ENCODE measurements around the gene FHIT.

Gene FHIT

DNA sequence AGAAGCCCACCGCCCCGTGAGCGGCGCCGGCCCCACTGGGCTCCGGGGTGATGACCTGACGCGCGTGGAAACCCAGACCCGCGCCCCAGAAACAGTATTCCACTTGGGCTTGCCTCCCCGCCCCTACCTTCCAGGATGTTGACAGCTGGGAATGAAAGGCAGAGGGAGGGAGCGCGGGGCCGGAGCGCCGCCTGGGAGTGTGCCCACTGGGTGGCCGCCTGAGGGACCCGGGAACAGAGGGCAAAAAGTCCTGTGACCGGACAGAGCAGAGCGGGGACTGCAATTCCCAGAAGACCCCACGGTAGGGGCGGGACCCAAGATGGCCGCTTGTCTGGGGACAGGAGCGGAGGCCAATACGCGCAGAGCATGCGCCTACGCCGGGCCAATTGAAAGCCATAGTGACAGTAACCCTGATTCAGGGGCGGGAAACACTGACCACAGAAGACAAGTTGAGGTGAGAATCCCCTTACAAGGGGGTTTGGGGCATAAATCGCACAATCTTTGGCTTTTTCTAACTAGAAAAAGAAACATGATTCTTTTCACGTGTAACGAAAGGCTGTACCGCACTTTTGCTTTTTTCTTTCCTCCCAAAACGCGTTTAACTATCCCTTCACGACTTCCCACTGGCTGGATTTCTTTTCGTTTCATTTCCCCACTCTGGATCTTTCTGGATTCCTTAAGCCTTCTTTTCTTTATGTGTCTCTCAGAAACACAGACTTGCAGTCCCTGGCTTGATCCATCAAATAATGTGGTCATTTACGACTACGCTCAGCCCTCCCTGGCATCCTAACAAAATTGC is at the start of gene FHIT:
TSS of gene FHIT (minus strand) at position 279 of the 799 bp plus-strand sequence.
- no peaks in the 10 kb centered on the region for H3K36me3 ChIP-seq (ENCODE audit: control insufficient read depth, insufficient read depth, low read length, severe bottlenecking)
- peak within 1 kb of the TSS; percentile 88 for H3K9ac ChIP-seq (ENCODE audit: low read length)
- no peaks in the 10 kb centered on the region for H3K27me3 ChIP-seq (replicated peaks; ENCODE audit: control insufficient read depth, insufficient read depth, low read length)
- H3K4me3 ChIP-seq (ENCODE audit: low read length) = peak within 1 kb of the TSS; percentile 90
- DNase-seq (ENCODE audit: low read depth) = peak; percentile 96
- H3K4me1 ChIP-seq (ENCODE audit: control insufficient read depth, insufficient read depth, low read length) = peaks cover 7% of the 10 kb centered on the region
- no peaks in the 10 kb centered on the region for H3K9me3 ChIP-seq (ENCODE audit: control insufficient read depth, low read length)

DNA sequence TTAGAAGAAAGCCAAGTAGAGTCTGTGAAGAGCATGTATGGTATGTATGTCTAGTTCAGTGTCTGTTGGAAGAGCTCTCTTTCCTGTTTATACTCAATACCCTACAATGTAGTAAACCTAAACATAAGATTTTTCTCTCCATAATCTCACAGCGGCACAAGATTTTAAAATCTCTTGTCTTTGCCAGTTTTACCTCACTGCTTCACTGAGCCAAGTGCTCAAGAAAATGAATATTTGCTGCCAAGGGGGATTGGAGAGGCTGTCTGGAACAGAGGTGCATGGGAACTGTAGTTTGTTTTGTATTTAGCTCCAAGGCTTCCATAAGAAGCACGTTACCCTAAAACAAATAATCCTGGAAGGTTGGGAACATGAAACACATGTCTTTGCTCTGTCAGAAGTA is 49.5 kb upstream of the FHIT start:
- no peak for DNase-seq (ENCODE audit: low read depth)
- H3K9ac ChIP-seq (ENCODE audit: low read length) = no peak overlapping the region
- H3K36me3 ChIP-seq (ENCODE audit: control insufficient read depth, insufficient read depth, low read length, severe bottlenecking) = no peaks in the 10 kb centered on the region
- H3K27me3 ChIP-seq (replicated peaks; ENCODE audit: control insufficient read depth, insufficient read depth, low read length) = no peaks in the 10 kb centered on the region
- no peaks in the 10 kb centered on the region for H3K4me1 ChIP-seq (ENCODE audit: control insufficient read depth, insufficient read depth, low read length)
- no peaks in the 10 kb centered on the region for H3K9me3 ChIP-seq (ENCODE audit: control insufficient read depth, low read length)
- no peak overlapping the region for H3K4me3 ChIP-seq (ENCODE audit: low read length)

DNA sequence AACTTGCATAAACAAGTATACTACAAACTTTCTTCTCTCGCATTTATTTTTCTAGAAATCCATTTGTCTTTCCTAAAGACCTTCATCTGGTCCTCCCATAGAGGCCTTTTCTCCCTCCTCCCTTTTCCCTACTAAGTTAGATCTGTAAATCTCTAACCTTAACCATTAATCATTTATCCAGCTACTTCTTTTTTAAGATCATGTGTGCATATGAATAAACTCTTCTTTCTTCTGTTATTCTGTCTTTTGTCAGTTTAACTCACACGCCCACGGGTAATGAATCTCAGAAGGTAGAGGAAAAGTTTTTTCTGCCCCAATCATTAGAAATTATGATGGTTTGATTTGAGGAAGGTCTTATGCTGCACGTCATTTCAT is 48.7 kb upstream of the FHIT start:
- H3K4me3 ChIP-seq (ENCODE audit: low read length) = no peak overlapping the region
- DNase-seq (ENCODE audit: low read depth) = no peak
- no peaks in the 10 kb centered on the region for H3K9me3 ChIP-seq (ENCODE audit: control insufficient read depth, low read length)
- H3K36me3 ChIP-seq (ENCODE audit: control insufficient read depth, insufficient read depth, low read length, severe bottlenecking) = no peaks in the 10 kb centered on the region
- no peak overlapping the region for H3K9ac ChIP-seq (ENCODE audit: low read length)
- no peaks in the 10 kb centered on the region for H3K27me3 ChIP-seq (replicated peaks; ENCODE audit: control insufficient read depth, insufficient read depth, low read length)
- no peaks in the 10 kb centered on the region for H3K4me1 ChIP-seq (ENCODE audit: control insufficient read depth, insufficient read depth, low read length)

DNA sequence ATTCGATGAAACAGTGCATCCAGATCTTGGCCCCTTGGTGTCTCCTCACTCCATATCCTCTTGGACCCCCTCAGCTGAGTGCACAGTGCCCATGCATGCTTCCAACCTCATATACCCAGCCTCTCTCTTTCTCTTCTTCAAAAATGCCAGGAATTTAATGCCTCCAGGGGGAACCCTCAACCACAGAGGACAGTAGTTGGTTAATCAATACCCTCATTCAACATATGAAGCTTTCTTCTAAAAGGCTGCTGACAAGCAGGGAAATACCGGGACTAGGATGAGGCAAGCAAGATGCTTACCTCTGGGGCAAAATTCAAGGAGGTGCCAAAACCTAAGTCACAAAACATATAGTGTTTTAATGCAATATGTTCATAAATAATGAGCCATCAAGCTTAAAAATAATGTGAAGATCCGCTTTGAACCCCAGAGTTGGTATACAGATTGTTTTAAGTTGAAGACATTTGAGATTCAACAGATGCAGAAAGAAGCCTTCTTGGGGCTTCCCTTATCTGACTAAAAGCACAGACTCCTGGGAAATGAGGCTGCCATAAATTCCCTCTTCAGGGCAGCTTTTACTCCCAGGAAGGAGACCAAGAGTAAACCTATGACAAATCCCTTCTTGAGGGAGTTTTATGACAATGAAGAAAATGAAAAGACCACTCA is 48.2 kb upstream of the FHIT start:
- DNase-seq (ENCODE audit: low read depth) = no peak
- Histone ChIP-seq H3K36me3 (ENCODE audit: control insufficient read depth, insufficient read depth, low read length, severe bottlenecking) (no peaks in the 10 kb centered on the region), H3K27me3 (replicated peaks; ENCODE audit: control insufficient read depth, insufficient read depth, low read length) (no peaks in the 10 kb centered on the region), H3K4me3 (ENCODE audit: low read length) (no peak overlapping the region), H3K9me3 (ENCODE audit: control insufficient read depth, low read length) (no peaks in the 10 kb centered on the region), H3K4me1 (ENCODE audit: control insufficient read depth, insufficient read depth, low read length) (no peaks in the 10 kb centered on the region), H3K9ac (ENCODE audit: low read length) (no peak overlapping the region)

DNA sequence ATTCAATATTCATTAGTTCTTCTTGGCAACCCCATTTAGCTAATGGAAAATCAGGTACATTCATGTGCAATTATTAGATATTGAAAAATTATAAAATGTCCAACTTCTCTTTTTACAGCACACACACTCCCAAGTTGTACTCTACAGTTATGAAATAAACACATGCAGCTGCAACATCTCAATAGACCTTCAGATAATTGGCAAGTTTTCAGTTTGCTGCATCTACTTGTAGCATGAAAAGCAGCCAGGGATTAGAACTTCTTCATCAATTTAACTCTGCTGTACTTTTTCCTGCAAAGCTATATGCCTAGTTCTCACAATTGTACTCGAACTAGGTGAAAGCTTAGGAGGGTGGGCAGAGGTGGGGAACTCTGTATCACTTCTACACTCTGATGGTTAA is 46.6 kb upstream of the FHIT start:
- DNase-seq (ENCODE audit: low read depth) = no peak
- no peaks in the 10 kb centered on the region for H3K4me1 ChIP-seq (ENCODE audit: control insufficient read depth, insufficient read depth, low read length)
- no peak overlapping the region for H3K4me3 ChIP-seq (ENCODE audit: low read length)
- H3K9me3 ChIP-seq (ENCODE audit: control insufficient read depth, low read length) = no peaks in the 10 kb centered on the region
- no peaks in the 10 kb centered on the region for H3K36me3 ChIP-seq (ENCODE audit: control insufficient read depth, insufficient read depth, low read length, severe bottlenecking)
- no peaks in the 10 kb centered on the region for H3K27me3 ChIP-seq (replicated peaks; ENCODE audit: control insufficient read depth, insufficient read depth, low read length)
- H3K9ac ChIP-seq (ENCODE audit: low read length) = no peak overlapping the region

DNA sequence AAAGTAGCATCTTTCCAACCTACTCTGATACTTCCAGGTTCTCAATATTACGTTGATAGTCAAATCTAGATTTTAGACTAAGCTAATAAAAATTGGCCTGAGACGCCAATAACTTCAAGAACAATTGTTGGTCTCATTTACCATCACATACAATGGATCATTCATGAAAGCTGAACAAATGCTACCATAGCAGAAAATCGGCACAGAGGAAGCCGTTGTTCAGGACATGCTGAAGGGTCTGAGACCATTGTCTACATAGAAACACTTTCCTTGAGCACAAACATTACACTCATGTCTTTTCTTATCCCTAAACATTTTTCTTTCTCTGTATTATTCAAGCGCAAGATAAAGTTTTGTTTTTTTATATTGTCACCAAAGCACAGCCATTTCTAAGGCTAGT is 37.2 kb upstream of the FHIT start:
- Histone ChIP-seq H3K4me3 (ENCODE audit: low read length) (no peak overlapping the region), H3K9me3 (ENCODE audit: control insufficient read depth, low read length) (no peaks in the 10 kb centered on the region), H3K9ac (ENCODE audit: low read length) (no peak overlapping the region), H3K27me3 (replicated peaks; ENCODE audit: control insufficient read depth, insufficient read depth, low read length) (no peaks in the 10 kb centered on the region), H3K4me1 (ENCODE audit: control insufficient read depth, insufficient read depth, low read length) (peaks cover 5% of the 10 kb centered on the region), H3K36me3 (ENCODE audit: control insufficient read depth, insufficient read depth, low read length, severe bottlenecking) (no peaks in the 10 kb centered on the region)
- DNase-seq (ENCODE audit: low read depth) = no peak

DNA sequence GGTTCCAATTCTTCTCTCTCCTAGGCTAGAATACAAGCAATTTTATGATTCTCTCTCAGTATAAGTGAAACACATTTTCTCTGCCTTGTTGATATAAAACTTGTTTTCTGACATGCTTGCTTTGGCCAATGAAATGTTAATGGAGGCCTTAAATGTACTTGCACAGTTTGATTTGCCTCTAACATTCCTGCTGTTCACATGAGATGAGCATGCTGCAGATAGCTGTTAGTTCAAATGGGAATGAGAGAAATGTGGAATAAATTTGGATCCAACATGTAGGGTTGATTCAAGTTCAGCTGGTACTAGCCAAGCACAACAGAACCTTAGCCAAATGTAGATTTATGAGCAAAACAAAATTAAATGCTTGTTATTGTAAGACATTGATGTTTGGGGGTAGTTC is 32.6 kb upstream of the FHIT start:
- DNase-seq (ENCODE audit: low read depth) = no peak
- no peak overlapping the region for H3K9ac ChIP-seq (ENCODE audit: low read length)
- no peaks in the 10 kb centered on the region for H3K9me3 ChIP-seq (ENCODE audit: control insufficient read depth, low read length)
- no peaks in the 10 kb centered on the region for H3K36me3 ChIP-seq (ENCODE audit: control insufficient read depth, insufficient read depth, low read length, severe bottlenecking)
- no peaks in the 10 kb centered on the region for H3K27me3 ChIP-seq (replicated peaks; ENCODE audit: control insufficient read depth, insufficient read depth, low read length)
- H3K4me3 ChIP-seq (ENCODE audit: low read length) = no peak overlapping the region
- H3K4me1 ChIP-seq (ENCODE audit: control insufficient read depth, insufficient read depth, low read length) = peaks cover 7% of the 10 kb centered on the region

DNA sequence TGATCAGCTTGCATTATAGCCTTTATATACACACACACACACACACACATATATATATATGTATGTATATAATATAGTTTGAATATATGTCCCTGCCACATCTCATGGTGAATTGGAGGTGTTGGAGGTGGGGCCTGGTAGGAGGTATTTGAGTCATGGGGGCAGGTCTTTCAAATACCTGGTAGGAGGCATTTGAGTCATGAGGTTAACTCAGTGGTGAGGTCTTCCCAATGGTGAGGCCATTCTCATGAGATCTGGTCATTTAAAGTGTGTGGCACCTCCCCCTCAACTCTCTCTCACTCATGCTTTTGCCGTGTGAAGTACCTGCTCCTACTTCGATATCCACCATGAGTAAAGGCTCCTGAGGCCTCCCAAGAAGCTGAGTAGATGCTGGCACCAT is 27.5 kb upstream of the FHIT start:
- no peak for DNase-seq (ENCODE audit: low read depth)
- H3K4me3 ChIP-seq (ENCODE audit: low read length) = no peak overlapping the region
- H3K9me3 ChIP-seq (ENCODE audit: control insufficient read depth, low read length) = no peaks in the 10 kb centered on the region
- H3K9ac ChIP-seq (ENCODE audit: low read length) = no peak overlapping the region
- peaks cover 4% of the 10 kb centered on the region for H3K4me1 ChIP-seq (ENCODE audit: control insufficient read depth, insufficient read depth, low read length)
- no peaks in the 10 kb centered on the region for H3K36me3 ChIP-seq (ENCODE audit: control insufficient read depth, insufficient read depth, low read length, severe bottlenecking)
- H3K27me3 ChIP-seq (replicated peaks; ENCODE audit: control insufficient read depth, insufficient read depth, low read length) = no peaks in the 10 kb centered on the region

DNA sequence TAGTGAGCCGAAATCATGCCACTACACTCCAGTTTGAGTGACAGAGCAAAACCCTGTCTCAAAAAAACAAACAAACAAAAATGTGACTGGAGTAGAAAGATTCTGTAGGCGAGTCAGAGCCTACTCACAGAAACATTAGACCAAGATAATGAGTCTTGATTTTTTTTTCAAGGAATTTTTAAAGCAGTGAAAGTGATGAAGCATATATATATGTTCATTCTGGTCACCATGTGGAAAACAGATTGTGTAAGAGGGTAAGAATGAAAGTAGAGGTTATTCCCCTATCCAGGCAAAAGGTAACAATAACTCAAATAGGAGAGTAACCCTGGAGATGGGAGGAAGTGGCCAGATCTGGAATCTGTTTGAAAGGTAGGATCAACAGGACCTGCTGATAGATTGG is 26.2 kb upstream of the FHIT start:
- DNase-seq (ENCODE audit: low read depth) = no peak
- H3K27me3 ChIP-seq (replicated peaks; ENCODE audit: control insufficient read depth, insufficient read depth, low read length) = no peaks in the 10 kb centered on the region
- H3K9me3 ChIP-seq (ENCODE audit: control insufficient read depth, low read length) = no peaks in the 10 kb centered on the region
- no peak overlapping the region for H3K4me3 ChIP-seq (ENCODE audit: low read length)
- no peaks in the 10 kb centered on the region for H3K4me1 ChIP-seq (ENCODE audit: control insufficient read depth, insufficient read depth, low read length)
- no peak overlapping the region for H3K9ac ChIP-seq (ENCODE audit: low read length)
- H3K36me3 ChIP-seq (ENCODE audit: control insufficient read depth, insufficient read depth, low read length, severe bottlenecking) = no peaks in the 10 kb centered on the region

DNA sequence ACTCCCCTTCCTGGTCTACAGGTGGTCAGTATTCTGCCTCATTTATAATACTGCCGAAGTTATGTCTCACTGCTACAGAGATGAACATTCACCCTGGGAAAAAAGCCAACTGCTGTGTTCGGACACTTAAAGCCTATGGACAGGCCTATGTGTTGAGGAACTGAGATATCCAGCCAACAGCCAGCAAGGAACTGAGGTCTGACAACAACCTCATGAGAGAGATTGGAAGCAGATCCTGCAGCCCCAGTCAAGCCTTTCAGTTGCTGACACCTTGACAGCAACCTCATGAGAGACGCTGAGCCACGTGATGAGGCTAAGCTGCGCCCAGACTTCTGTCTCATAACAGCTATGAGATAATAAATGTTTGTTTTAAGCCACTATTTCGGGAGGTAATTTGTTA is 18.2 kb upstream of the FHIT start:
- Histone ChIP-seq H3K9me3 (ENCODE audit: control insufficient read depth, low read length) (no peaks in the 10 kb centered on the region), H3K27me3 (replicated peaks; ENCODE audit: control insufficient read depth, insufficient read depth, low read length) (no peaks in the 10 kb centered on the region), H3K9ac (ENCODE audit: low read length) (no peak overlapping the region), H3K4me3 (ENCODE audit: low read length) (no peak overlapping the region), H3K36me3 (ENCODE audit: control insufficient read depth, insufficient read depth, low read length, severe bottlenecking) (no peaks in the 10 kb centered on the region), H3K4me1 (ENCODE audit: control insufficient read depth, insufficient read depth, low read length) (no peaks in the 10 kb centered on the region)
- DNase-seq (ENCODE audit: low read depth) = no peak

DNA sequence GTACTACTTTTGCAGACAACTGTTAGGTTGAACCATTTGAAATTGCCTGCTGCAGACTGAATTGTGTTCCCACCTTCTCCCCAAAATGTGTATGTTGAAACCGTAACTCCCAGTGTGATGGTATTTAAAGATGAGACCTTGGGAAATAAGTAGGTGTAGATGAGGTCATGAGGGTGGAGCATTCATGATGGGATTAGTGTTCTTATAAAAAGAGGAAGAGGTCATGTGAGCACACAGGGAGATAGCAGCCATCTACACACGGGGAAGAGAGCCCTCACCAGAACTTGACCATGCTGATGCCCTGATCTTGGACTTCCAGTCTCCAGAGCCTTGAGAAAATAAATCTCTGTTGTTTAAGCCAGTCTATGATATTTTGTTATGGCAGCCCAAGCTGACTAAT is 17.4 kb upstream of the FHIT start:
- DNase-seq (ENCODE audit: low read depth) = no peak
- no peak overlapping the region for H3K4me3 ChIP-seq (ENCODE audit: low read length)
- no peak overlapping the region for H3K9ac ChIP-seq (ENCODE audit: low read length)
- no peaks in the 10 kb centered on the region for H3K4me1 ChIP-seq (ENCODE audit: control insufficient read depth, insufficient read depth, low read length)
- no peaks in the 10 kb centered on the region for H3K27me3 ChIP-seq (replicated peaks; ENCODE audit: control insufficient read depth, insufficient read depth, low read length)
- H3K9me3 ChIP-seq (ENCODE audit: control insufficient read depth, low read length) = no peaks in the 10 kb centered on the region
- H3K36me3 ChIP-seq (ENCODE audit: control insufficient read depth, insufficient read depth, low read length, severe bottlenecking) = no peaks in the 10 kb centered on the region
